Measurements from ENCODE around the gene SP2.

- TF ChIP-seq, protein P1, sequence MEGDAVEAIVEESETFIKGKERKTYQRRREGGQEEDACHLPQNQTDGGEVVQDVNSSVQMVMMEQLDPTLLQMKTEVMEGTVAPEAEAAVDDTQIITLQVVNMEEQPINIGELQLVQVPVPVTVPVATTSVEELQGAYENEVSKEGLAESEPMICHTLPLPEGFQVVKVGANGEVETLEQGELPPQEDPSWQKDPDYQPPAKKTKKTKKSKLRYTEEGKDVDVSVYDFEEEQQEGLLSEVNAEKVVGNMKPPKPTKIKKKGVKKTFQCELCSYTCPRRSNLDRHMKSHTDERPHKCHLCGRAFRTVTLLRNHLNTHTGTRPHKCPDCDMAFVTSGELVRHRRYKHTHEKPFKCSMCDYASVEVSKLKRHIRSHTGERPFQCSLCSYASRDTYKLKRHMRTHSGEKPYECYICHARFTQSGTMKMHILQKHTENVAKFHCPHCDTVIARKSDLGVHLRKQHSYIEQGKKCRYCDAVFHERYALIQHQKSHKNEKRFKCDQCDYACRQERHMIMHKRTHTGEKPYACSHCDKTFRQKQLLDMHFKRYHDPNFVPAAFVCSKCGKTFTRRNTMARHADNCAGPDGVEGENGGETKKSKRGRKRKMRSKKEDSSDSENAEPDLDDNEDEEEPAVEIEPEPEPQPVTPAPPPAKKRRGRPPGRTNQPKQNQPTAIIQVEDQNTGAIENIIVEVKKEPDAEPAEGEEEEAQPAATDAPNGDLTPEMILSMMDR (IDR thresholded peaks at IDR 0.05), result no peak
- TF ChIP-seq EZH2phosphoT487 (IDR thresholded peaks at IDR 0.05), result no peak
Observed at GRCh38 chr17:47917581-47917980, 21.5 kb downstream of the SP2 start.

Data from neural progenitor cell (in vitro differentiated cells).